HepG2 (cell line): ENCODE data around the gene ZDHHC24. TPM values are rescaled to one million over a fixed set of nuclear protein-coding genes. Genes with fewer than 3 reads are reported as not detected.

ENCODE experiments used
- ATAC-seq: fragments of 200-7000 bp; cut with Tn5 transposase; 3 replicates; pipeline ENCODE4 v1.9.1; 2020; ENCODE audit warnings: mild to moderate bottlenecking, moderate library complexity
- BruUV-seq: library from RNA; stranded (reverse); fragments of 400-500 nt; replicated peaks from 2 replicates; lab custom pipeline; 2021; lab: Mats Ljungman, UMichigan
- CTCF ChIA-PET: fragments of 300-600 bp; formaldehyde crosslinking; extraction: SDS; loops from one replicate; lab custom pipeline; 2021; ENCODE audit warnings: low total read pairs, inconsistent platforms, low intra/inter-chr PET ratio; lab: Yijun Ruan, JAX
- POLR2A ChIA-PET: fragments of 350-600 bp; sonication (Branson Sonifier 250); formaldehyde crosslinking; loops from one replicate; lab custom pipeline; 2020; ENCODE audit warnings: antibody characterized with exemption, inconsistent platforms; lab: Yijun Ruan, JAX
- DNase-seq: peaks from one replicate; pipeline ENCODE4 v3.0.0-alpha.2; 2015; ENCODE audit warnings: low spot score
- FAIRE-seq: peaks from 3 replicates; lab custom pipeline; 2011; peaks lifted over from hg19 to GRCh38; lab: Jason Lieb, UNC
- H2AFZ ChIP-seq: one replicate; pipeline ENCODE4 v1.6.1; 2011; ENCODE audit warnings: low read length, inconsistent platforms
- H3K27ac ChIP-seq: fragments of 300-600 bp; 3 replicates; pipeline ENCODE4 v1.8.0; 2011; ENCODE audit warnings: mixed run types, mild to moderate bottlenecking, mixed read lengths, low read length, inconsistent platforms; ENCODE audit not compliant: insufficient read depth; ENCODE audit errors: extremely low read length
- H3K27me3 ChIP-seq, 2 experiments: fragments of 200-600 bp in 1 of 2; 2 replicates in 1 of 2; 3 replicates in 1 of 2; pipeline versions ENCODE4 v1.6.0 to v1.8.0; 2011; ENCODE audit warnings: low read length in 2 of 2, mild to moderate bottlenecking in 2 of 2, moderate library complexity in 2 of 2, inconsistent platforms in 1 of 2; ENCODE audit not compliant: insufficient read depth in 2 of 2, control insufficient read depth in 1 of 2
- H3K36me3 ChIP-seq, 2 experiments: fragments of 200-600 bp in 1 of 2; replicated peaks in 1 of 2; 2 replicates in 1 of 2; 3 replicates in 1 of 2; pipeline versions ENCODE4 v1.5.1 to v1.8.0; 2011; ENCODE audit warnings: low read length in 2 of 2, inconsistent platforms in 1 of 2; ENCODE audit not compliant: insufficient read depth in 2 of 2, control insufficient read depth in 1 of 2
- H3K4me1 ChIP-seq: 2 replicates; pipeline ENCODE4 v1.5.1; 2012; ENCODE audit warnings: low read length, inconsistent platforms; ENCODE audit not compliant: insufficient read depth
- H3K4me2 ChIP-seq: 2 replicates; pipeline ENCODE4 v1.6.0; 2011; ENCODE audit warnings: low read depth, low read length, inconsistent platforms
- H3K4me3 ChIP-seq, 3 experiments: fragments of 200-600 bp in 1 of 3; sonication (generic), shearing (Covaris generic) in 1 of 3; replicated peaks in 1 of 3; 2 replicates each; pipeline ENCODE4 v1.5.1; 2011 to 2016; ENCODE audit warnings: low read length in 3 of 3, inconsistent platforms in 2 of 3, low read depth in 2 of 3, mild to moderate bottlenecking in 2 of 3, control low read depth in 1 of 3, mixed read lengths in 1 of 3; ENCODE audit not compliant: insufficient read depth in 1 of 3
- H3K79me2 ChIP-seq: one replicate; pipeline ENCODE4 v1.6.1; 2011; ENCODE audit warnings: low read length, inconsistent platforms; ENCODE audit not compliant: insufficient read depth
- H3K9ac ChIP-seq: 2 replicates; pipeline ENCODE4 v1.6.0; 2011; ENCODE audit warnings: mild to moderate bottlenecking, low read depth, low read length, inconsistent platforms; ENCODE audit not compliant: insufficient read depth
- H3K9me3 ChIP-seq: 2 replicates; pipeline ENCODE4 v1.5.1; 2012; ENCODE audit warnings: mild to moderate bottlenecking, low read length
- H4K20me1 ChIP-seq: 2 replicates; pipeline ENCODE4 v1.6.0; 2011; ENCODE audit warnings: inconsistent platforms, mild to moderate bottlenecking, low read length, moderate library complexity; ENCODE audit not compliant: insufficient read depth
- NONO ChIP-seq, 2 experiments: fragments of 450-650 bp in 1 of 2; sonication (generic) in 1 of 2; formaldehyde crosslinking in 1 of 2; IDR thresholded peaks in 1 of 2; conservative IDR thresholded peaks in 1 of 2; 2 replicates each; pipeline versions ENCODE4 v1.6.1 to v1.8.0; 2017 to 2022; ENCODE audit warnings: mild to moderate bottlenecking in 1 of 2, missing genetic modification reagents in 1 of 2, moderate library complexity in 1 of 2
- RORA ChIP-seq: sonication (generic); formaldehyde crosslinking; IDR thresholded peaks from 2 replicates; pipeline ENCODE4 v1.5.0; 2020; ENCODE audit warnings: mild to moderate bottlenecking, missing genetic modification reagents, moderate library complexity
- ZC3H13 ChIP-seq: sonication (generic); formaldehyde crosslinking; IDR thresholded peaks from 2 replicates; pipeline ENCODE4 v1.8.1; 2023; ENCODE audit warnings: mild to moderate bottlenecking, missing genetic modification reagents, moderate library complexity
- WGBS: methylation state at CpG from one replicate; pipeline ENCODE4 v1.1.6; 2017; ENCODE audit warnings: low lambda C conversion rate; 5-methylcytosine and 5-hydroxymethylcytosine counted together
- in situ Hi-C: cut with HindIII; loops from 2 replicates; pipeline ENCODE4 v1.10.0; 2017; ENCODE audit warnings: low pct_unique_long_range_greater_than_20kb; ENCODE audit not compliant: extremely low pct_ligation_motif_present
- intact Hi-C: fragments of 100-400 bp; cut with micrococcal nuclease; formaldehyde crosslinking; loops from one replicate; pipeline ENCODE4 v1.10.0; 2022; ENCODE audit not compliant: unreplicated experiment
- polyA plus RNA-seq, 8 experiments: library from polyadenylated mRNA; depleted of rRNA in 3 of 8; stranded (reverse) in 7 of 8; unstranded in 1 of 8; fragments of >200 nt; fragmentation: Illumina TruSeq in 4 of 8; extraction: Trizol in 4 of 8; gene quantifications; 2 replicates each; pipeline versions ENCODE4 v1.2.1 to v1.2.3, GENCODE V29; 2011 to 2016; ENCODE audit warnings: low read depth in 4 of 8, missing spikeins in 1 of 8, mixed read lengths in 1 of 8; ENCODE audit not compliant: insufficient read depth in 1 of 8
- total RNA-seq, 5 experiments: library from RNA; depleted of rRNA; stranded (reverse); fragments of >200 nt; fragmentation: Illumina TruSeq; extraction: Trizol; gene quantifications; 2 replicates each; pipeline ENCODE4 v1.2.3, GENCODE V29; 2016; ENCODE audit warnings: low read depth in 1 of 5
- TF ChIP-seq, protein P1 (sequence below): sonication (generic); formaldehyde crosslinking; IDR thresholded peaks from 2 replicates; pipeline ENCODE4 v1.4.0; 2020; ENCODE audit warnings: missing genetic modification reagents
- TF ChIP-seq, protein P2 (sequence below): sonication (generic); formaldehyde crosslinking; IDR thresholded peaks from 2 replicates; pipeline ENCODE4 v1.4.0; 2020; ENCODE audit warnings: missing genetic modification reagents

The ZDHHC24 gene
- total and polyA plus RNA-seq, 2 of the 13 experiments (the other 11 are each of a cell fraction or from before 2014, with no cell fraction given), result 4.3 TPM

DNA sequence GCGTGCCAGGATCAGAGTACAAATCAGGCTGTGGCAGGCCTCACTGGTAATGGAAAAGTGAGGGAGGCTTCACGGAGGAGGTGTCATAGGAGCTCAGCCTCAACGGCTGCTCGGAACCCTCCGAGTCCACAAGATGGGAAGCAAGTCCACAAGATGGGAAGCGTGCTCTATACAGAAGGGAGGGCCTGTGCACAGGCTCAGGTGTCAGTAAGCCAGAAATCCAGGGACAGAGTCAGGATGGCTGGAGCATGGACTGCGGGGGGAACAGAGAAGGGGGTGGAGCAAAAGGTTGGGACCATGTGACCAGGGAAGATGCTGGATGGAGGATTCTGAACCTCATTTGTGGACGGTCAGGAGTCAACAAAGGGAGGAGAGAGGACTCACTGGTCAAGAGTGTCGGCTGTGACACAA lies 69.0 kb downstream of the ZDHHC24 start:
- Histone ChIP-seq H3K36me3 (peaks cover 0 to 2% of the 10 kb centered on the region in 2 experiments; a peak in 3 of 5 replicates), H4K20me1 (no peaks in the 10 kb centered on the region), H3K27ac (no peak overlapping the region), H3K79me2 (peaks cover 2% of the 10 kb centered on the region), H3K9me3 (no peaks in the 10 kb centered on the region), H3K27me3 (no peaks in the 10 kb centered on the region), H3K4me1 (peaks cover 24% of the 10 kb centered on the region), H2AFZ (no peak overlapping the region)
- POLR2A ChIA-PET, result no interaction called here
- FAIRE-seq, result no peak
- no TSS peak for BruUV-seq
- TF ChIP-seq RORA (CRISPR knock-in tag), result no peak
- TF ChIP-seq, protein P1, sequence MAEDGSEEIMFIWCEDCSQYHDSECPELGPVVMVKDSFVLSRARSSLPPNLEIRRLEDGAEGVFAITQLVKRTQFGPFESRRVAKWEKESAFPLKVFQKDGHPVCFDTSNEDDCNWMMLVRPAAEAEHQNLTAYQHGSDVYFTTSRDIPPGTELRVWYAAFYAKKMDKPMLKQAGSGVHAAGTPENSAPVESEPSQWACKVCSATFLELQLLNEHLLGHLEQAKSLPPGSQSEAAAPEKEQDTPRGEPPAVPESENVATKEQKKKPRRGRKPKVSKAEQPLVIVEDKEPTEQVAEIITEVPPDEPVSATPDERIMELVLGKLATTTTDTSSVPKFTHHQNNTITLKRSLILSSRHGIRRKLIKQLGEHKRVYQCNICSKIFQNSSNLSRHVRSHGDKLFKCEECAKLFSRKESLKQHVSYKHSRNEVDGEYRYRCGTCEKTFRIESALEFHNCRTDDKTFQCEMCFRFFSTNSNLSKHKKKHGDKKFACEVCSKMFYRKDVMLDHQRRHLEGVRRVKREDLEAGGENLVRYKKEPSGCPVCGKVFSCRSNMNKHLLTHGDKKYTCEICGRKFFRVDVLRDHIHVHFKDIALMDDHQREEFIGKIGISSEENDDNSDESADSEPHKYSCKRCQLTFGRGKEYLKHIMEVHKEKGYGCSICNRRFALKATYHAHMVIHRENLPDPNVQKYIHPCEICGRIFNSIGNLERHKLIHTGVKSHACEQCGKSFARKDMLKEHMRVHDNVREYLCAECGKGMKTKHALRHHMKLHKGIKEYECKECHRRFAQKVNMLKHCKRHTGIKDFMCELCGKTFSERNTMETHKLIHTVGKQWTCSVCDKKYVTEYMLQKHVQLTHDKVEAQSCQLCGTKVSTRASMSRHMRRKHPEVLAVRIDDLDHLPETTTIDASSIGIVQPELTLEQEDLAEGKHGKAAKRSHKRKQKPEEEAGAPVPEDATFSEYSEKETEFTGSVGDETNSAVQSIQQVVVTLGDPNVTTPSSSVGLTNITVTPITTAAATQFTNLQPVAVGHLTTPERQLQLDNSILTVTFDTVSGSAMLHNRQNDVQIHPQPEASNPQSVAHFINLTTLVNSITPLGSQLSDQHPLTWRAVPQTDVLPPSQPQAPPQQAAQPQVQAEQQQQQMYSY (CRISPR knock-in tag), result peak; percentile 78
- no peak for TF ChIP-seq NONO (IDR thresholded peaks at IDR 0.05)
- TF ChIP-seq NONO (CRISPR knock-in tag; conservative IDR thresholded peaks at IDR 0.05), result 0 out of 2 replicates have a peak, but pooled peaks have one; percentile 21
- 0 out of 2 replicates have a peak, but pooled peaks have one; percentile 17 for TF ChIP-seq ZC3H13 (CRISPR knock-in tag)
- TF ChIP-seq, protein P2, sequence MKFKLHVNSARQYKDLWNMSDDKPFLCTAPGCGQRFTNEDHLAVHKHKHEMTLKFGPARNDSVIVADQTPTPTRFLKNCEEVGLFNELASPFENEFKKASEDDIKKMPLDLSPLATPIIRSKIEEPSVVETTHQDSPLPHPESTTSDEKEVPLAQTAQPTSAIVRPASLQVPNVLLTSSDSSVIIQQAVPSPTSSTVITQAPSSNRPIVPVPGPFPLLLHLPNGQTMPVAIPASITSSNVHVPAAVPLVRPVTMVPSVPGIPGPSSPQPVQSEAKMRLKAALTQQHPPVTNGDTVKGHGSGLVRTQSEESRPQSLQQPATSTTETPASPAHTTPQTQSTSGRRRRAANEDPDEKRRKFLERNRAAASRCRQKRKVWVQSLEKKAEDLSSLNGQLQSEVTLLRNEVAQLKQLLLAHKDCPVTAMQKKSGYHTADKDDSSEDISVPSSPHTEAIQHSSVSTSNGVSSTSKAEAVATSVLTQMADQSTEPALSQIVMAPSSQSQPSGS (CRISPR knock-in tag), result no peak
- TF ChIP-seq, all 625 proteins: peak for 3
- Histone ChIP-seq H3K4me3 (no peak overlapping the region), H3K4me2 (no peak overlapping the region), H3K9ac (no peak overlapping the region)
- WGBS, result 71% methylated on average over 9 of the region's 9 CpGs
- CTCF ChIA-PET, result interaction anchor here (1.3 kb wide), 1 partner anchor 68 kb away, joined by 7 read pairs; no protein-coding TSS in a partner anchor
- in situ Hi-C loops, result no loop called here
- intact Hi-C loops, result no loop called here
- ATAC-seq, result no peak
- DNase-seq, result no peak
